H9 (cell line): ENCODE data around the gene DCTN1. TPM values are rescaled to one million over a fixed set of nuclear protein-coding genes. Genes with fewer than 3 reads are reported as not detected.

Source experiments
- DNase-seq: peaks from one replicate; pipeline ENCODE4 v3.0.0-alpha.2; 2017
- H2AFZ ChIP-seq: one replicate; pipeline ENCODE4 v1.6.1; 2013; ENCODE audit warnings: mild to moderate bottlenecking, low read length, control low read depth, moderate library complexity
- H2AK5ac ChIP-seq: 2 replicates; pipeline ENCODE4 v1.6.1; 2013; ENCODE audit warnings: low read length, control low read depth, mixed read lengths; ENCODE audit not compliant: insufficient read length
- H2BK120ac ChIP-seq: one replicate; pipeline ENCODE4 v1.6.1; 2013; ENCODE audit warnings: low read depth, mild to moderate bottlenecking, low read length, control low read depth, inconsistent platforms; ENCODE audit not compliant: poor library complexity, severe bottlenecking
- H2BK12ac ChIP-seq: 2 replicates; pipeline ENCODE4 v1.6.1; 2013; ENCODE audit warnings: low read length, control low read depth, mixed read lengths, low read depth; ENCODE audit not compliant: insufficient read length
- H2BK15ac ChIP-seq: 2 replicates; pipeline ENCODE4 v1.6.1; 2013; ENCODE audit warnings: low read depth, low read length, control low read depth
- H2BK20ac ChIP-seq: one replicate; pipeline ENCODE4 v1.6.1; 2013; ENCODE audit warnings: low read depth, mild to moderate bottlenecking, low read length, control low read depth, inconsistent platforms; ENCODE audit not compliant: poor library complexity, severe bottlenecking
- H2BK5ac ChIP-seq: 2 replicates; pipeline ENCODE4 v1.6.1; 2013; ENCODE audit warnings: low read length, control low read depth, mixed read lengths; ENCODE audit not compliant: insufficient read length
- H3K14ac ChIP-seq: 2 replicates; pipeline ENCODE4 v1.6.1; 2013; ENCODE audit warnings: low read length, control low read depth; ENCODE audit not compliant: insufficient read depth
- H3K18ac ChIP-seq: 2 replicates; pipeline ENCODE4 v1.6.1; 2013; ENCODE audit warnings: low read depth, mild to moderate bottlenecking, mixed read lengths, low read length, control low read depth; ENCODE audit not compliant: insufficient read length
- H3K23ac ChIP-seq: 2 replicates; pipeline ENCODE4 v1.6.1; 2013; ENCODE audit warnings: low read length, control low read depth, mixed read lengths, low read depth; ENCODE audit not compliant: insufficient read length
- H3K23me2 ChIP-seq: 2 replicates; pipeline ENCODE4 v1.6.1; 2013; ENCODE audit warnings: low read depth, mild to moderate bottlenecking, mixed read lengths, low read length, control low read depth; ENCODE audit not compliant: insufficient read length, poor library complexity, severe bottlenecking
- H3K27ac ChIP-seq: 2 replicates; pipeline ENCODE4 v1.5.1; 2013; ENCODE audit warnings: low read length, control low read depth, mixed read lengths, low read depth; ENCODE audit not compliant: insufficient read length
- H3K27me3 ChIP-seq: 2 replicates; pipeline ENCODE4 v1.6.1; 2013; ENCODE audit warnings: low read length, control low read depth, inconsistent platforms; ENCODE audit not compliant: insufficient read depth
- H3K4ac ChIP-seq: 2 replicates; pipeline ENCODE4 v1.6.1; 2013; ENCODE audit warnings: low read depth, mild to moderate bottlenecking, control low read depth, inconsistent platforms, low read length, moderate library complexity
- H3K4me1 ChIP-seq: 2 replicates; pipeline ENCODE4 v1.6.1; 2013; ENCODE audit warnings: low read length, control low read depth, inconsistent platforms; ENCODE audit not compliant: insufficient read depth
- H3K4me2 ChIP-seq: 2 replicates; pipeline ENCODE4 v1.6.1; 2013; ENCODE audit warnings: low read length, control low read depth, mixed read lengths; ENCODE audit not compliant: insufficient read length, insufficient read depth
- H3K56ac ChIP-seq: 2 replicates; pipeline ENCODE4 v1.6.1; 2013; ENCODE audit warnings: low read depth, mild to moderate bottlenecking, mixed read lengths, low read length, control low read depth; ENCODE audit not compliant: insufficient read length
- H3K79me1 ChIP-seq: 2 replicates; pipeline ENCODE4 v1.6.1; 2013; ENCODE audit warnings: low read depth, mild to moderate bottlenecking, moderate library complexity, low read length, control low read depth, inconsistent platforms; ENCODE audit not compliant: insufficient read depth, poor library complexity, severe bottlenecking
- H3K79me2 ChIP-seq: 2 replicates; pipeline ENCODE4 v1.6.1; 2013; ENCODE audit warnings: low read length, control low read depth, inconsistent platforms; ENCODE audit not compliant: insufficient read depth
- H3K9ac ChIP-seq: 2 replicates; pipeline ENCODE4 v1.6.1; 2013; ENCODE audit warnings: low read length, control low read depth, mixed read lengths; ENCODE audit not compliant: insufficient read length; ENCODE audit errors: extremely low read depth
- H3K9me3 ChIP-seq: one replicate; pipeline ENCODE4 v1.6.1; 2013; ENCODE audit warnings: low read depth, low read length, inconsistent platforms; ENCODE audit not compliant: control insufficient read depth
- H3T11ph ChIP-seq: one replicate; pipeline ENCODE4 v1.6.1; 2013; ENCODE audit warnings: mild to moderate bottlenecking, low read length, control low read depth, inconsistent platforms
- H4K20me1 ChIP-seq: one replicate; pipeline ENCODE4 v1.6.1; 2013; ENCODE audit not compliant: control insufficient read depth, insufficient read length, insufficient read depth
- H4K5ac ChIP-seq: 2 replicates; pipeline ENCODE4 v1.6.1; 2013; ENCODE audit warnings: low read depth, mild to moderate bottlenecking, mixed read lengths, low read length, control low read depth; ENCODE audit not compliant: insufficient read length
- H4K8ac ChIP-seq: replicated peaks from 2 replicates; pipeline ENCODE4 v1.6.1; 2013; ENCODE audit warnings: low read length, control low read depth, mixed read lengths, low read depth; ENCODE audit not compliant: insufficient read length
- H4K91ac ChIP-seq: 2 replicates; pipeline ENCODE4 v1.6.1; 2013; ENCODE audit warnings: low read depth, mild to moderate bottlenecking, moderate library complexity, mixed read lengths, low read length, control low read depth; ENCODE audit not compliant: insufficient read length
- H3K27ac Mint-ChIP-seq, 3 experiments: 2 replicates in 2 of 3; 3 replicates in 1 of 3; pipeline ENCODE4 v1.8.0; 2020 to 2021; ENCODE audit warnings: mixed read lengths in 3 of 3, mild to moderate bottlenecking in 1 of 3, moderate library complexity in 1 of 3
- H3K27me3 Mint-ChIP-seq: 2 replicates; pipeline ENCODE4 v1.8.0; 2021; ENCODE audit warnings: low read depth, mild to moderate bottlenecking, moderate library complexity, mixed read lengths
- H3K36me3 Mint-ChIP-seq, 3 experiments: 2 replicates in 2 of 3; 3 replicates in 1 of 3; pipeline ENCODE4 v1.8.0; 2020 to 2021; ENCODE audit warnings: low read depth in 3 of 3, mixed read lengths in 3 of 3; ENCODE audit not compliant: insufficient read depth in 1 of 3
- H3K4me1 Mint-ChIP-seq, 2 experiments: 2 replicates each; pipeline ENCODE4 v1.8.0; 2020; ENCODE audit warnings: mixed read lengths in 2 of 2
- H3K4me3 Mint-ChIP-seq, 2 experiments: 2 replicates in 1 of 2; 3 replicates in 1 of 2; pipeline ENCODE4 v1.8.0; 2020 to 2021; ENCODE audit warnings: mild to moderate bottlenecking in 2 of 2, mixed read lengths in 2 of 2, moderate library complexity in 1 of 2
- H3K9me3 Mint-ChIP-seq, 2 experiments: 2 replicates in 1 of 2; 3 replicates in 1 of 2; pipeline ENCODE4 v1.8.0; 2020; ENCODE audit warnings: mild to moderate bottlenecking in 2 of 2, mixed read lengths in 2 of 2, moderate library complexity in 1 of 2
- total RNA-seq: library from RNA; stranded (reverse); gene quantifications from 2 replicates; pipeline ENCODE4 v1.2.1, GENCODE V29; 2021
- TF ChIP-seq, protein P1 (sequence below): fragments of 200-600 bp; sonication (generic); conservative IDR thresholded peaks from 3 replicates; pipeline ENCODE4 v1.8.0; 2021; ENCODE audit warnings: antibody characterized with exemption, mild to moderate bottlenecking

The DCTN1 gene
- total RNA-seq, 1 experiment from 2014 or later = 141 TPM

DNA sequence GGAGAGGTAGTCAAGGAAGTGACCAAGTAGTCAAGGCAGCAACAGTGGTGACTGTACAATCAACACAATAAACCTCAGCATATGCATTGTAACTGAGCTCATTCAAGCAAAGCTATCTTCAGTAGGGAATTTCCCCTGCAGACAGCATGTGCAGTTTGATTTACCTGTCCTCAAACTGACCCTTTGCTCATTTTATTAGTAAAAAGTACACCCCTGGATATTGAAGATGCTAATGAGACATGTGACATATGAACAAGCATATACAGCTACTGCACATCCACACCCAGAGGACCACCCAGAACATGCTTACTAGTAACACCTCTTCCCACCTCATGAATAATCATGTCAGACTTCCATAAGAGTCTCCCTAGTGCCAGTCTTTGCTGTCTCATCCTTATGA is 25.9 kb upstream of the DCTN1 start:
- Histone ChIP-seq H2AK5ac (no peak overlapping the region), H3K79me2 (no peaks in the 10 kb centered on the region), H3K9me3 (no peaks in the 10 kb centered on the region), H4K91ac (no peak overlapping the region), H4K5ac (no peak overlapping the region), H3K9ac (no peak overlapping the region), H3K79me1 (no peaks in the 10 kb centered on the region), H3K23me2 (no peaks in the 10 kb centered on the region), H3K14ac (no peak overlapping the region), H2BK15ac (no peak overlapping the region), H3K27ac (no peak overlapping the region), H4K20me1 (no peaks in the 10 kb centered on the region), H3K56ac (no peak overlapping the region), H3K4me2 (no peak overlapping the region), H2BK120ac (no peak overlapping the region), H3T11ph (no peak overlapping the region), H3K18ac (no peak overlapping the region), H2BK20ac (no peak overlapping the region), H3K23ac (no peak overlapping the region), H2BK5ac (no peak overlapping the region), H2BK12ac (no peak overlapping the region), H3K27me3 (no peaks in the 10 kb centered on the region), H3K4me1 (no peaks in the 10 kb centered on the region), H2AFZ (no peak overlapping the region), H3K4ac (no peak overlapping the region), H4K8ac (no peak overlapping the region)
- Mint-ChIP-seq H3K4me3 (no peak overlapping the region), H3K27ac (no peak overlapping the region), H3K27me3 (peaks cover 17% of the 10 kb centered on the region), H3K4me1 (no peaks in the 10 kb centered on the region), H3K36me3 (no peaks in the 10 kb centered on the region), H3K9me3 (no peaks in the 10 kb centered on the region)
- TF ChIP-seq, protein P1, sequence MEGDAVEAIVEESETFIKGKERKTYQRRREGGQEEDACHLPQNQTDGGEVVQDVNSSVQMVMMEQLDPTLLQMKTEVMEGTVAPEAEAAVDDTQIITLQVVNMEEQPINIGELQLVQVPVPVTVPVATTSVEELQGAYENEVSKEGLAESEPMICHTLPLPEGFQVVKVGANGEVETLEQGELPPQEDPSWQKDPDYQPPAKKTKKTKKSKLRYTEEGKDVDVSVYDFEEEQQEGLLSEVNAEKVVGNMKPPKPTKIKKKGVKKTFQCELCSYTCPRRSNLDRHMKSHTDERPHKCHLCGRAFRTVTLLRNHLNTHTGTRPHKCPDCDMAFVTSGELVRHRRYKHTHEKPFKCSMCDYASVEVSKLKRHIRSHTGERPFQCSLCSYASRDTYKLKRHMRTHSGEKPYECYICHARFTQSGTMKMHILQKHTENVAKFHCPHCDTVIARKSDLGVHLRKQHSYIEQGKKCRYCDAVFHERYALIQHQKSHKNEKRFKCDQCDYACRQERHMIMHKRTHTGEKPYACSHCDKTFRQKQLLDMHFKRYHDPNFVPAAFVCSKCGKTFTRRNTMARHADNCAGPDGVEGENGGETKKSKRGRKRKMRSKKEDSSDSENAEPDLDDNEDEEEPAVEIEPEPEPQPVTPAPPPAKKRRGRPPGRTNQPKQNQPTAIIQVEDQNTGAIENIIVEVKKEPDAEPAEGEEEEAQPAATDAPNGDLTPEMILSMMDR = no peak
- DNase-seq = no peak
